Peyer's patch (tissue), 4 donors: ENCODE measurements around the gene CLBA1.

Experiments used
- CTCF ChIP-seq, 6 experiments: fragments of 450-650 bp in 4 of 6; fragments of 200-600 bp in 2 of 6; sonication (generic) in 1 of 6; IDR thresholded peaks; one replicate each; pipeline ENCODE4 v1.5.1; 2017 to 2019; ENCODE audit warnings: antibody characterized with exemption in 6 of 6, mild to moderate bottlenecking in 3 of 6, moderate library complexity in 1 of 6
- POLR2A ChIP-seq, 2 donors: fragments of 450-650 bp; IDR thresholded peaks; one replicate each; pipeline ENCODE4 v1.5.1; 2017; ENCODE audit warnings: antibody characterized with exemption in 2 of 2, mild to moderate bottlenecking in 2 of 2, moderate library complexity in 2 of 2

GRCh38 chr14:105030194-105030593 is 44.6 kb downstream of the CLBA1 start:
- TF ChIP-seq CTCF (IDR thresholded peaks at IDR 0.05) (no peak), POLR2A (IDR thresholded peaks at IDR 0.05) (no peak)
